Esophagus squamous epithelium (tissue), 5 donors: ENCODE results near the gene FAM174C. TPM values are rescaled to one million over a fixed set of nuclear protein-coding genes. Genes with fewer than 3 reads are reported as not detected.

Source experiments
- DNase-seq: peaks from one replicate; lab custom pipeline; 2025; lab: John Stamatoyannopoulos, UW
- H3K27ac ChIP-seq, 4 donors: fragments of 200-600 bp; sonication (generic); one replicate each; pipeline ENCODE4 v1.5.1; 2016 to 2019; ENCODE audit warnings: mild to moderate bottlenecking in 1 of 4
- H3K27me3 ChIP-seq, 4 donors: fragments of 200-600 bp; sonication (generic); 1 replicate in 3 of 4; 2 replicates in 1 of 4; pipeline versions ENCODE4 v1.5.1 to v1.6.0; 2017 to 2021; ENCODE audit warnings: antibody characterized with exemption in 1 of 4
- H3K36me3 ChIP-seq, 3 donors: fragments of 200-600 bp; sonication (generic); one replicate each; pipeline ENCODE4 v1.5.1; 2016 to 2019
- H3K4me1 ChIP-seq, 3 donors: fragments of 200-600 bp; sonication (generic); one replicate each; pipeline ENCODE4 v1.5.1; 2017 to 2019
- H3K4me3 ChIP-seq, 4 donors: fragments of 200-600 bp; sonication (generic); 1 replicate in 3 of 4; 2 replicates in 1 of 4; pipeline ENCODE4 v1.5.1; 2016 to 2019; ENCODE audit warnings: mild to moderate bottlenecking in 2 of 4, moderate library complexity in 1 of 4
- H3K9me3 ChIP-seq, 3 donors: fragments of 200-600 bp; sonication (generic); one replicate each; pipeline ENCODE4 v1.5.1; 2016 to 2019
- CTCF ChIP-seq, 6 experiments: fragments of 450-650 bp in 4 of 6; fragments of 200-600 bp in 2 of 6; sonication (generic) in 2 of 6; IDR thresholded peaks; one replicate each; pipeline ENCODE4 v1.5.1; 2016 to 2019; ENCODE audit warnings: antibody characterized with exemption in 6 of 6, mild to moderate bottlenecking in 4 of 6, moderate library complexity in 4 of 6
- POLR2A ChIP-seq, 4 donors: fragments of 450-650 bp; IDR thresholded peaks; one replicate each; pipeline ENCODE4 v1.6.1; 2017; ENCODE audit warnings: antibody characterized with exemption in 4 of 4, mild to moderate bottlenecking in 4 of 4, moderate library complexity in 3 of 4
- WGBS, 2 donors: methylation state at CpG; one replicate each; pipeline ENCODE4 v1.1.5; 2018; 5-methylcytosine and 5-hydroxymethylcytosine counted together
- intact Hi-C: fragments of 100-400 bp; cut with DNase I; formaldehyde crosslinking; loops from one replicate; pipeline ENCODE4 v1.15.0; 2022
- total RNA-seq, 4 donors: library from RNA; depleted of rRNA; stranded (reverse); fragments of >200 nt; gene quantifications; one replicate each; pipeline ENCODE4 v1.1.0, GENCODE V29; 2016
- donor health status: DM: yes; HTN: yes; CAD: no.

The FAM174C gene
- total RNA-seq, 4 donors from 2014 or later = 31.5 to 69.8 (median 50.5) TPM

DNA sequence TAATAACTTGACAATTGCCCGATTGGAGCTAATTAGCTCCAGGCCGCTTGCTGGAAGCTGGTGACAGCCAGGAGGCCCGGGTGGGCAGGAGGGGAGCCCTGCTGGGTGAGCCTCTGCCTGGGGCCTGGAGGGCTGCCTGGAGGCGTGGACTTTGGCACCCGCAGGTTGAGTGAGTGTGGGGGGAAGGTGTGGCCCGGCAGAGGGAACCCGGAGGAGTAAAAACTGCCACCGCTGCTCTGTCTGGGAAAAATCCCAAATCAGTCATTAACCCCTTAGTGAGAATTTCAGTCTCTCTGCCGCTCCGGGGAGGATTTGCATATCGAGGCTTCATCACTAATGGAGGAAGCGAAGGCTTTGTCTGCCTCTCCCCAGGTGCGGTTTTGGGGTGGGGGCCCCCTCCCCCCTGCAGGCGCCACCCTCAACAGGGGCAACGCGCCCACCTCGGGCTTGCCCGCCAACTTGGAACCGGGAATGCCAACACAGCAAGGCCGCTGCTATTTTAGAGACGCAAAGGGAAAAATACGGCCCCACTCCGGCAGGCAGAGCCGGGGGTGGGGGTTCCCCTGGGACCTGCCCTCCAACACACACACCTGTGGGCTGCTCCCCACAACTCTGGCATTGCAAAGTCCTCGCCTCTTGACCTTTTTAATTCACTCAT lies 16.6 kb downstream of the FAM174C start:
- Histone ChIP-seq H3K36me3 (no peaks in the 10 kb centered on the region), H3K9me3 (no peaks in the 10 kb centered on the region), H3K27ac (no peak overlapping the region), H3K4me1 (peaks cover 0 to 30% (median 7%) of the 10 kb centered on the region in 3 donors), H3K4me3 (no peak overlapping the region), H3K27me3 (peaks cover 9 to 100% (median 26%) of the 10 kb centered on the region in 4 donors)
- intact Hi-C loops = no loop called here
- TF ChIP-seq POLR2A (IDR thresholded peaks at IDR 0.05) (no peak), CTCF (IDR thresholded peaks at IDR 0.05) (no peak)
- DNase-seq = no peak
- WGBS, 2 donors = 16 to 27% methylated on average over 12 to 17 of the region's 25 CpGs

DNA sequence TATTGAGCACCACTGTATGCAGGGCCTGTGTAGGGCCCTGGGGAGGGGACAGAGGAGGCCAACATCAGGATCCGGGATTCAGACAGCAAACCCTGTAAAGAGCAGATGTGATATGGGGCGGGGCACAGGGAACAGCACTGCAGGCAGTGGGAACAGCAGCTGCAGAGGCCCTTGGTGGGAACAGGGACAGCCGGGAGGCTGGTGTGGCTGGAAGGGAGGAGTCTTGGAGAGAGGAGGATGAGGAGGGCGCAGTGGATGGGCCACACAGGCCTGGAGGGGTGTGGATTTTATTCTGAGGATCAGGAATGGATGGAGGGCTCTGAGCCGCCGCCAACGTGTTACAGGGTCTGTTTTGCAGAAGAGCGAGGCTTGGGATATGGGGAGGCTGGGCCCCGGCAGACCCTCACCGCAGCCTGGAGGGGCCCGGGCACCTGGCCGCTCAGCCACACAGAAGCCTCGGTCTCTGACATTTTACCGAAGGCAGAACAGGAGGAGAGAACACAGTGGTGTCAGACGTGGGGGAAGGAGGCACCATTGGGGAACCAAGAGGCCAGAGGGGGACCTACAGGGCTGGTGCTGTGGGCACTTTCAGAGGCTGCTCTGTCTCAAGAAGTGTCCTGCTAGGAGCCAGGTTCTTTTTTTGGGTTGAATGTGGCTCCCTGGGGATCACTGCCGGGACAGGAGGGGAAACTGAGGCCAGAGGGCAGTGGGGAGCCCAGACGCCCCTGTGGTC lies 17.3 kb downstream of the FAM174C start:
- 73 to 83% methylated on average over 9 of the region's 17 CpGs for WGBS, 2 donors
- intact Hi-C loops = no loop called here
- Histone ChIP-seq H3K27me3 (peaks cover 3 to 100% (median 19%) of the 10 kb centered on the region in 4 donors), H3K4me3 (no peak overlapping the region), H3K9me3 (no peaks in the 10 kb centered on the region), H3K27ac (no peak overlapping the region), H3K4me1 (peaks cover 0 to 23% (median 7%) of the 10 kb centered on the region in 3 donors), H3K36me3 (no peaks in the 10 kb centered on the region)
- TF ChIP-seq CTCF (IDR thresholded peaks at IDR 0.05) = no peak
- TF ChIP-seq POLR2A (IDR thresholded peaks at IDR 0.05) = no peak
- DNase-seq = no peak

DNA sequence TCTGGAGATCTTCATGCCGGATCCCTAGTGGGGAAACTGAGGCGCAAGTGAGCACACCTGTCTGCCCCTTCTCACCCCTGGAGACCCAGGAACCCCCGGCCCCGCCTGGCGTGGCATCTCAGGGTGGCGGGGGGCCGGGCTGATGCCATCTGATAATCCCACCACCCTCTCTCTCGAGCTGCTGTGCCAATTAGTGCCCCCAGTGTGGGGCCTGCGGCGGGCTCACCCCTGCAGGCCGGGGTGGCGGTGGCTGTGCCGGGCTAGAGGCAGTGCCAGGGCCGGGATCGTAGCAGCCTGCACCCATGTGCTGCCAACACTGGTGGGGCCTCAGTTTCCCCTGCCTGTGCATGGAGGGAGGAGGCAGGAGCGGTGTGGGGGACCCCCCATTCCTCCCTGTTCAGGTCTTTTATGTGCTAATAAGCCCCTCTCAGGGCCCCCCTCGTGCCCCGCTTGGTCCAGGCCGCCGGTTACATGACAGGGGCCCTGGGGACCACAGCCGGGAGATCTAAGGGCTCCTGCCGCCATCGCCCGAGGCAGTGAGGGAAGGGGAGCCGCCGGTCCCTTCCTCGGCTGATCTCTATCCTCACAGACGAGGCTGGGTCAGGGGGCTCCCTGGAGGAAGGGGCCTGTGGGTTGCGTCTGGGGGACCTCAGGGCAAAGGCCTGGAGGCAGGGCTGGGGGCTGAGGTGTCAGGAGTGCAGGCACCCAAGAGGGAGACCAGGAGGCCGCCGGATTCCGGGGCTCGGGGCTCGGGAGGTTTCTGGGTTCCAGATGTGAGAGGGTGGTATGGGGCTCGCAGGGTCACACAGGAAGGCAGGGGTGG lies 18.7 kb downstream of the FAM174C start:
- Histone ChIP-seq H3K4me1 (peaks cover 0 to 17% (median 7%) of the 10 kb centered on the region in 3 donors), H3K4me3 (no peak overlapping the region), H3K9me3 (no peaks in the 10 kb centered on the region), H3K36me3 (no peaks in the 10 kb centered on the region), H3K27me3 (peaks cover 0 to 91% (median 12%) of the 10 kb centered on the region in 4 donors), H3K27ac (no peak overlapping the region)
- WGBS, 2 donors = 76% methylated on average over 10 of the region's 35 CpGs; no CpG with 5 or more reads in 1 of the 2 donors
- TF ChIP-seq CTCF (IDR thresholded peaks at IDR 0.05) = no peak
- intact Hi-C loops = no loop called here
- no peak for DNase-seq

- H3K27ac ChIP-seq = no peak overlapping the region
- H3K4me1 ChIP-seq = peaks cover 0 to 17% (median 7%) of the 10 kb centered on the region in 3 donors
- H3K4me3 ChIP-seq = no peak overlapping the region
- H3K27me3 ChIP-seq = peaks cover 0 to 86% (median 12%) of the 10 kb centered on the region in 4 donors
- no peak for DNase-seq
- H3K36me3 ChIP-seq = no peaks in the 10 kb centered on the region
- WGBS, 2 donors = 61 to 85% methylated on average over 4 to 12 of the region's 14 CpGs
- no peak for TF ChIP-seq CTCF (IDR thresholded peaks at IDR 0.05)
- no peak for TF ChIP-seq POLR2A (IDR thresholded peaks at IDR 0.05)
- H3K9me3 ChIP-seq = no peaks in the 10 kb centered on the region
- intact Hi-C loops = no loop called here
These were observed 19.4 kb downstream of the FAM174C start for GRCh38 chr19:1294688-1295087.
